Urinary bladder (tissue), 4 donors: ENCODE data around the gene EEIG1. TPM values are rescaled to one million over a fixed set of nuclear protein-coding genes. Genes with fewer than 3 reads are reported as not detected.
"Not testable (repeated sequence)": the region's sequence is repeated elsewhere in the genome, so short reads cannot be mapped to it uniquely, and the experiment has no call there.

Experiments used
- DNase-seq: peaks from one replicate; pipeline ENCODE4 v3.0.0-alpha.2; 2015; ENCODE audit errors: extremely low spot score
- H3K27ac ChIP-seq: one replicate; pipeline ENCODE4 v1.5.1; 2013; ENCODE audit warnings: low read depth, mild to moderate bottlenecking, moderate library complexity
- H3K36me3 ChIP-seq: one replicate; pipeline ENCODE4 v1.6.1; 2013; ENCODE audit warnings: mild to moderate bottlenecking, moderate library complexity; ENCODE audit not compliant: insufficient read depth
- H3K4me1 ChIP-seq: one replicate; pipeline ENCODE4 v1.6.1; 2013; ENCODE audit warnings: mild to moderate bottlenecking, moderate library complexity; ENCODE audit not compliant: insufficient read depth
- H3K4me3 ChIP-seq: one replicate; pipeline ENCODE4 v1.5.1; 2013; ENCODE audit warnings: low read depth, low read length
- WGBS: extraction: QIAGEN DNeasy Blood & Tissue Kit; methylation state at CpG from one replicate; pipeline ENCODE4 v1.1.7; 2013; 5-methylcytosine and 5-hydroxymethylcytosine counted together
- polyA plus RNA-seq: library from polyadenylated mRNA; stranded (reverse); fragments of 200-250 nt; gene quantifications from one replicate; pipeline ENCODE4 v1.2.3, GENCODE V29; 2013
- total RNA-seq: library from RNA; depleted of rRNA; stranded (reverse); fragments of >200 nt; gene quantifications from one replicate; pipeline ENCODE4 v1.2.3, GENCODE V29; 2014
- donor health status: healthy with polysubstance abuse.
- donor health status: healthy.

The EEIG1 gene
- total RNA-seq = 30.4 TPM
- 67.1 TPM for polyA plus RNA-seq

DNA sequence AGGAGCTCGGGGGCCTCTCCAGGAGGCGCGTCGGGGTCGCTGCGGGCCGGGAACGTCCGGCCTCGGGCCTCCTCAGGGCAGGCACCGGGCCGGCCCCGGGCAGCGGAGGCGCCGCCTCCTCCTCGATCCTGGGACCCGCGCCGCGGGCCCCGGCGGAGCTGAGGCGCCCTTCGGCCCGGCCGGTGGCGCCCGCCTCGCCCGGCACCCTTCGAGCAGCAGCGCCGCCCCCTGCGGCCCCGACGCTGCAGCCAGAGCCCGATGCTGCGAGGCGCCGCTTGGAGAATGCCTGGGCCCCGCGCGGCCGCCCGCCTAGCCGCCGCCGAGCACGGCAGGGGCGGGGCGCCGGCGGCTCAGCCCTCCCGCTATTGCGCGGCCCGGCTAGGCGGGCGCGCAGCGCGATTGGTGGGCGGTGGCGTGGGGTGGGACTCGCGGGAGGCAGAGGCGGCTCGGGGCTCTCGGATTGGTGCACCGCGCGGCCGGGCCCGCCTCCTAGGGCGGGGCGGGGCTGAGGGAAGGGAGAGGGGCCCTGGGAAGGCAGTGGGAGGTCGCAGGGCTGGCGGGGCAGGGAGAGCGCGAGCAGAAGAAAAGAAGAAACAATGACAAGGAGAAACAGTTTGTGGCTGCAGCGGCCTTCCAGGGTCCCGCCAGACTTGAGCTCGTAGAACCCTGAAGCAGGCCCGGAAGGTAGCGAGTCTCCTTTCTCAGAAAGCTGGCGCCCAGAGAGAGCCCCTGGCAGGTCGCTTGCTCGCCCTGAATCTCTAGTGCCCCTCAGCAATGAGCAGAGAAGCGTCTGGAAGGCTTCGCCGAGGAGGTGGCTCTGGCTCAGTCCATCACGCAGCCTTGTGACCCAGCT lies at the start of gene EEIG1:
Gene EEIG1, minus strand, starts transcription at position 284 of the 853 bp plus-strand sequence. CDS start 852 bp downstream, outside the sequence.
- H3K36me3 ChIP-seq = no peaks in the 10 kb centered on the region
- H3K4me1 ChIP-seq = no peaks in the 10 kb centered on the region
- peak within 1 kb of the TSS; percentile 91 for H3K27ac ChIP-seq
- peak within 1 kb of the TSS; percentile 92 for H3K4me3 ChIP-seq
- peak; percentile 90 for DNase-seq
- under 1% methylated on average over 93 of the region's 93 CpGs for WGBS

DNA sequence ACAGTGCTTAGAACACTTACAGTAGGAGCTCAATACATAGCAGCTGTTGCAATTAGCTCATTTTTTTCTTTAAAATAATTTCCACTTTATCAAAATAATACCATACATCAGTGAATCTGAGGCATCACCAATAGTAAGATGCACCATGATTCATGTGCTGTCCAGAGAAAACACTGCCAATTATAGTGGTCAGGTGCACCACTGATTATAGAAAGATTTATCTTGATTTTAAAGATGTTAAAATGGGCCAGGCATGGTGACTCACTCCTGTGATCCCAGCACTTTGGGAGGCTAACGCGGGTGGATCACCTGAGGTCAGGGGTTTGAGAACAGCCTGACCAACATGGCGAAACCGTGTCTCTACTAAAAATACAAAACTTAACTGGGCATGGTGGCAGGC lies 46.9 kb upstream of the EEIG1 start:
- no peak overlapping the region for H3K27ac ChIP-seq
- H3K36me3 ChIP-seq = no peaks in the 10 kb centered on the region
- H3K4me1 ChIP-seq = no peaks in the 10 kb centered on the region
- WGBS = 92% methylated on average over 4 of the region's 4 CpGs
- H3K4me3 ChIP-seq = no peak overlapping the region
- no peak for DNase-seq

DNA sequence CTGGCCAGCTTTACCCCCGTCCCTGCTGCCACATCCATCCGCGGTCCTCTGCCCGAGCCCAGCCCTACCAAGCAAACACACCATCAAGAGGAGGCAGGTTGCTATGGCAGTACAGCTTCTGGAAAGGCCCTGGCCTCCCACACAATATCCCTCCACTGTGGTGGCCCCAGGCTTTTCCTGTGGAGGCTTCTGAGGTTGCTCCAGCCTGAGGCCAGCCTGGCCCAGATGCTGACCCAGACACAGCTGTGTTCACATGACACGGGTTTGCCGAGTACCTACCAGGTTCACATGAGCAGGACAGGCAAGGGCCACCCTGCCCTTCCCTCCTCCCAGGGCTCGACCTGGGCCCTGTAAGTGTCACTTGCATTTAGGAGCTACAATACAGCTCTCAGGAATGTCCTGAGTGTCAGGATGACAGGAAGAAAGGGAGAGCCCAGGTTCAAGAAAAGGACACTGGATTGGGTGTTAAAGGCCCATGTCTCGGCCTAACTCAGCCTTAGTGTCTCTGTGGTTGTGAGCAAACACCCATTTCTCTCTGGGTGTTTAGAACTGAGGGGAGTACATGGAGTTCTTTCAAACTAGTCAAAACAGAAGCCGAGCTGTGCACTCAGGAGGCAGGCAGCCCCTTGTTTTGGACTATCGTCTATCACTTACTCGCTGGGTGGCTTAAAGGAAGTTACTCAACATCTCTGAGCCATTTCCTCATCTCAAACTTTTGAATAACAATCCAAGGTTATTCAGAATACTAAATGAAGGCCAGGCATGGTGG lies 46.2 kb upstream of the EEIG1 start:
- H3K4me1 ChIP-seq = no peaks in the 10 kb centered on the region
- 77% methylated on average over 11 of the region's 11 CpGs for WGBS
- H3K4me3 ChIP-seq = no peak overlapping the region
- H3K36me3 ChIP-seq = no peaks in the 10 kb centered on the region
- DNase-seq = no peak
- H3K27ac ChIP-seq = no peak overlapping the region

DNA sequence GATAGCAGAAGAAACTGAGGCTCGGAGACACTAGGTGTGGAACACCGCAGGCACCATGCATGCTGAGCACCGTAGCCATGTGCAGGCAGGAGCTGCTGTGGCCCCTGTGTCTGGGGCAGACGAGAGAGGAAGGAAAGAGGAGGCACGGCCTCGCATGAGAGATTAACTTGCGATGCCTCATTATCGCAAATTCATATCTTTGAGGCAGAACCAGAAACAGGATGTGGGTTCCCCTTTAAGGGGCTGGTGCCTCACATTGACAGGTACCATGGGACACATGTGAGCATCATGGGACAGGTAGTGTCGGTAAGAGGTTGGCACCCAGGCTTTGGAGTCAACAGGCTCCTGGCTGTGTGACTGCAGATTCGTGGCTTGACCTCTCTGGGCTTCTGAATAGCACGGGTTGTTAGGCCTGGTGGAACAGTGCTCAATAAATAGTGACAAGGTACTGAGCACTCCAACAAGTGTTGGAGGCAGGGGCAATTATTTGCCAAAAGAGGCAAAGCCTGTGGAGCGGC lies 45.5 kb upstream of the EEIG1 start:
- Histone ChIP-seq H3K27ac (no peak overlapping the region), H3K4me3 (no peak overlapping the region), H3K4me1 (no peaks in the 10 kb centered on the region), H3K36me3 (no peaks in the 10 kb centered on the region)
- DNase-seq = no peak
- WGBS = 86% methylated on average over 12 of the region's 12 CpGs

DNA sequence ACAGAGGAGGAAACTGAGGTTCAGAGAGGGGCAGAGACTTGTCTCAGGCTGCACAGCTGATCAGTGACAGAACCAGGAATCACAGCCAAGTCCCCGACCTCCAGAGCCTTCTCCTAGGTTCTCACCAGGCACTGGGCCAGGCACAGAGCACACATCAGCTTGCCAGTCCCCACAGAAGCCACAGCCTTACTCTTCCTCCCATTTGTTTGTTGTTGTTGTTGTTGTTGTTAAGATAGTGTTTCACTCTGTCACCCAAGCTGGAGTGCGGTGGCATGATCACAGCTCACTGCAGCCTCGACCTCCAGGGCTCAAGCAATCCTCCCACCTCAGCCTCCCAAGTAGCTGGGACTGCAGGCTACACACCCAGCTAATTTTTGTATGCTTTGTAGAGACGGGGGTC lies 44.9 kb upstream of the EEIG1 start:
- Histone ChIP-seq H3K4me1 (no peaks in the 10 kb centered on the region), H3K4me3 (no peak overlapping the region), H3K36me3 (no peaks in the 10 kb centered on the region), H3K27ac (no peak overlapping the region)
- 81% methylated on average over 4 of the region's 4 CpGs for WGBS
- no peak for DNase-seq

DNA sequence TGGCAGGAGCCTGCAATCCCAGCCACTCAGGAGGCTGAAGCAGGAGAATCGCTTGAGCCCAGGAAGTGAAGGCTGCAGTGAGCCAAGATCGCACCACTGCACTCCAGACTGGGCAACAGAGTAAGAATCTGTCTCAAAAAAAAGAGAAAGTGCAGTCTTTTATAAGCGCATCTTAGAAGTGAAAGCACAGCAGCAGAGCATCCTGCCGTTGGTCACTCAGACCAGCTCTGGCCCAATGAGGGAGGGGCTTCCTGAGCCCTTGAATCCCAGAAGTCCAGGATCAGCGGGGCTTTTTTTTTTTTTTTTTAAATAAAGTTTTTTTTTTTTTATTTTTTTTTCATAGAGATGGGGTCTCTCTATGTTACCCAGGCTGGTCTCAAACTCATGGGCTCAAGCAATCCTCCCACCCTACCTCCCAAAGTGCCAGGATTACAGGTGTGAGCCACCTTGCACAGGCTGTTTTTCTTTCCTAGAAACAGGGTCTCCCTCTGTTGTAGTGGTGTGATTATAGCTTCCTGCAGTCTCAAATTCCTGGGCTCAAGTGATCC lies 44.0 kb upstream of the EEIG1 start:
- no peak for DNase-seq
- H3K27ac ChIP-seq = no peak overlapping the region
- WGBS = 80% methylated on average over 5 of the region's 5 CpGs
- no peaks in the 10 kb centered on the region for H3K4me1 ChIP-seq
- H3K4me3 ChIP-seq = no peak overlapping the region
- no peaks in the 10 kb centered on the region for H3K36me3 ChIP-seq

DNA sequence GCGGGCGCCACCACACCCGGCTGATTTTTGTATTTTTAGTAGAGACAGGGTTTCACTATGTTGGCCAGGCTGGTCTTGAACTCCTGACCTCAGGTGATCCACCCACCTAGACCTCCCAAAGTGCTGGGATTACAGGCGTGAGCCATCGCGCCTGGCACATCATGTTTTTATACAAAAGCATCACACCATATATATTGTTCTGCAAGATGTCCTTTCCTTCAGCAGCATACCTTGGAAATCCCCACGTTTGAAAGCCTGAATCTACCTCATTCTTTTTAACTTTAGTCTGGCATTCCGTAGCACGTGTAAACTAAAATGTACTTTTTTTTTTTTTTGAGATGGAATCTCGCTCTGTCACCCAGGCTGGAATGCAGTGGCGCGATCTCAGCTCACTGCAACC lies 42.9 kb upstream of the EEIG1 start:
- H3K4me1 ChIP-seq, DNase-seq, H3K27ac ChIP-seq, H3K36me3 ChIP-seq, H3K4me3 ChIP-seq: not testable (repeated sequence)
- WGBS = 80% methylated on average over 12 of the region's 12 CpGs

DNA sequence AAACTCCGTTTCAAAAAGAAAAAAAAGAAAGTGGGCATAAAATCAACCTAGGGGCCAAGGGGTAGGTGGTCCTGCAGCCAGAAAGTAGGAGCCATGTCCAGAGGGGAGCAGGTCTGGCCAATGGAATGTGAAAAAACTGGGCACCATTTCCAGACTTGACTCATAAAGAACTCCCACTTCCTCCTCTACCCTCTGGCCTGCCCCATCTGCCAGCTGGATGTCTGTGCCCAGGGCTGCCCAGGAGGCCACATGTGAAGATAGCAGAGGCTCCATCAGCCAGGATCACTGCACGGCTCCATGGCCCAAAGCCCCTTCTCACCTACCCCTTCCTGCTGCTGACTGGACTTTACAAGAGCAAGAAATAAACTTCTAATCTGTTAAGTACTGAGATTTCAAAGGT lies 42.1 kb upstream of the EEIG1 start:
- H3K4me1 ChIP-seq = no peaks in the 10 kb centered on the region
- WGBS = 59% methylated on average over 2 of the region's 2 CpGs
- no peaks in the 10 kb centered on the region for H3K36me3 ChIP-seq
- H3K4me3 ChIP-seq = no peak overlapping the region
- H3K27ac ChIP-seq = no peak overlapping the region
- no peak for DNase-seq

DNA sequence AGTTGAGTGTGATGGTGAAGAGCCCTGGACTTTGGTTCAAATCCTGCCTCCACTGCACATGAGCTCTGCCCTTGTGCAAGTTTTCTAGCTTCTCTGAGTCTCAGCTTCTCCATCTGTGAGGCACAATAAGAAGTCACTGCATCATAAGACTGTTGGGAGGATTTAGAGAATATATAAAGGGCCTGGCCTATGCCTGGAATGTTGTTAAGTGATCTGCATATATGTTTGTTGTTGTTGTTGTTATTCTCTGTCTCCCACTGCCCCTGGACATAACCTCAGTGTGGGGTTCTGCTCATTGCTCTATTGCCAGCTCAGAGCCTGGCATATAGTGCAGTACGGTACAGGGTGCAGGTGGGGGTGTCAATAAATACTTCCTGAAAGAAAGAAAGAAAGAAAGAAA lies 40.3 kb upstream of the EEIG1 start:
- Histone ChIP-seq H3K4me3 (no peak overlapping the region), H3K27ac (no peak overlapping the region), H3K4me1 (no peaks in the 10 kb centered on the region), H3K36me3 (no peaks in the 10 kb centered on the region)
- no peak for DNase-seq
- 89% methylated on average over 1 of the region's 1 CpG for WGBS

DNA sequence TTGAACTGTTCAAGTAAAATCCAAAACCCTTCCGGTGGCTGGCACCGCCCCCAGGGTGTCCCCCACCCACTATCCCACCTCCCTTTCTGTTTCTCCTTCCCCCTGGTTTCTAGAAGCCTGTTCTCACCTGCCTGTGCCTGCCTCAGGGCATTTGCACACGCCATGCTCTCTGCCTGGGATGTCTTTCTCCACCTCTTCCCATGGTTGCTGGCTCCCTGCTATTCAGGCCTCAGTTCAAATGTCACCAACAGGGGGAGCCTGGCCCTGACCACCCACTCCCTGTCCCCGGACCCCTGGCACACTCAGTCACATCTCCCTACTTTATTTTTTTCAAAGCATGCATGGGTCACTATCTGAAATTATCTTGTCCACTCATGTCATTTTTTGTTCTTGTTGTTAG lies 39.9 kb upstream of the EEIG1 start:
- DNase-seq = no peak
- H3K4me3 ChIP-seq = no peak overlapping the region
- no peak overlapping the region for H3K27ac ChIP-seq
- WGBS = 83% methylated on average over 4 of the region's 4 CpGs
- no peaks in the 10 kb centered on the region for H3K4me1 ChIP-seq
- no peaks in the 10 kb centered on the region for H3K36me3 ChIP-seq

DNA sequence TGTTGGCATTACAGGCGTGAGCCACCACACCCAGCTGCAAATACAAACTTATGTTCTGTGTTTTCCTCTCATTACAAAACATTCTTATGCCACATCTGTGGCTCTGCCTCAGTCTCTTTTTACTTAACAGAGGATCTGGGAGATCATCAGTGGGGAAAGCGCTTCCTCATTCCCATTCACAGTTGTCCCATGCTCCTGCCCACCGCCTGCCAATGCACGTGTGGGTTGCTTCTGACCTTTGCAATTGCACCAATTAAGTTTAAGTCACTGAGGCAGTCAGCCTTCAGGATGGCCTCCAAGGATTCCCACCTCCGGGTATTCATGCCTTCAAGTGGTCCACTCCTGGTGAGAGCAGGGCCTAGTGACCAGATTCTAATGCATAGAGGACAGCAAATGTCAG lies 34.9 kb upstream of the EEIG1 start:
- H3K36me3 ChIP-seq = no peaks in the 10 kb centered on the region
- 91% methylated on average over 5 of the region's 5 CpGs for WGBS
- no peak overlapping the region for H3K4me3 ChIP-seq
- no peak overlapping the region for H3K27ac ChIP-seq
- DNase-seq = no peak
- no peaks in the 10 kb centered on the region for H3K4me1 ChIP-seq

DNA sequence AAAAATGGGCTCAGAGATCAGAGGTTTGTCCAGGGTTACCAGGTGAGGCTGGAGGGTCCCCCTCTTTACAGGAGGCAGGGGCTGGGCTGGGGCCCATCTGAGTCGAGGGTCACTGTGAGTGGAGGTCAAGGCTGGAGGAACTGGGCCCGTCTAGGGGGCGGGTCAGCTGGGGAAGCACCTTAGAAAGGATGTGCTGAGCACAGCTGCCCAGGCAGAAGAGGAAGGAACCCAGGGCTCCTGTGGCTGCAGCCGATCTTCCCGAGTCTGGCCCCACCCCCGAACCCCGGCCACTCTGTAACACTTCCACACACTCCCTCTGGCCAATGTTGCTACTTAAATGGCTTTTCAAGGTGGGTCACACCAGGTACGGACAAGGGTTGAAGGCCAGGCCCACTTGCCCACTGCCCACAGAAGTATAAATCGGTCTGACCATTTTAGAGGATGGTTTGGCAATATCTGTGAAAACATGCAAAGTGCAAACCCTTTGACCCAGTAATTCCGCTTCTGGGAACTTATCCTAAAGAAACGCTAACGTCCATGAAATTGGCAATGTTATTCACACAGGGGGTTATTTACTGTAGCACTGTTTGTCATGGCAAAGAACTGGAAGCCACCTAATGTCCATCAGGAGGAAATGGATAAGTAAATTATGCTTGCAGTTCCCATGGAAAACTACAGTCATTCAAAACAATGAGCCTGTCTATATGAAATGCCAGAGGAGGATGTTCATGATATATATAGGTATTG lies 30.5 kb upstream of the EEIG1 start:
- no peaks in the 10 kb centered on the region for H3K4me1 ChIP-seq
- no peak overlapping the region for H3K27ac ChIP-seq
- DNase-seq = no peak
- H3K4me3 ChIP-seq = no peak overlapping the region
- no peaks in the 10 kb centered on the region for H3K36me3 ChIP-seq
- 57% methylated on average over 12 of the region's 12 CpGs for WGBS

DNA sequence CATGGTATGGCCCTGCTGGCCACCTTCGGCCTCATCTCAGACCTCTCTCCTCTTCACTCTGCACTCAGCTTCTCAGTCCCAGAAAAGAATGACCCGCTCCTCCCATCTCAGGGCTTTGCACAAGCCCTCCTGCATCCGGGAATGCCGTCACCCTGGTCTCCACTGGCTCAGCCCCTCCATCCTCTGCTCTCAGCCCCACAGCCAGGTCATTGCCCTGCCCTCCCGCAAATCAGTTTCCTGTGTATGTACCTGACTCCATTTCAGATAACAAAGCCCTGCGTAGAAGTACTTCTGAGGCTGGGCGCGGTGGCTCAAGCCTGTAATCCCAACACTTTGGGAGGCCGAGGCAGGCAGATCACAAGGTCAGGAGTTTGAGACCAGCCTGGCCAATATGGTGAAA lies 28.9 kb upstream of the EEIG1 start:
- H3K36me3 ChIP-seq = no peaks in the 10 kb centered on the region
- 94% methylated on average over 9 of the region's 9 CpGs for WGBS
- no peak for DNase-seq
- no peak overlapping the region for H3K4me3 ChIP-seq
- H3K4me1 ChIP-seq = peaks cover 2% of the 10 kb centered on the region
- H3K27ac ChIP-seq = no peak overlapping the region
